ENCODE measurements around the gene ATPAF2. TPM values are rescaled to one million over a fixed set of nuclear protein-coding genes. Genes with fewer than 3 reads are reported as not detected.

The ATPAF2 gene
- total and polyA plus RNA-seq, 2 experiments from 2014 or later = 17.9 to 33.9 TPM

DNA sequence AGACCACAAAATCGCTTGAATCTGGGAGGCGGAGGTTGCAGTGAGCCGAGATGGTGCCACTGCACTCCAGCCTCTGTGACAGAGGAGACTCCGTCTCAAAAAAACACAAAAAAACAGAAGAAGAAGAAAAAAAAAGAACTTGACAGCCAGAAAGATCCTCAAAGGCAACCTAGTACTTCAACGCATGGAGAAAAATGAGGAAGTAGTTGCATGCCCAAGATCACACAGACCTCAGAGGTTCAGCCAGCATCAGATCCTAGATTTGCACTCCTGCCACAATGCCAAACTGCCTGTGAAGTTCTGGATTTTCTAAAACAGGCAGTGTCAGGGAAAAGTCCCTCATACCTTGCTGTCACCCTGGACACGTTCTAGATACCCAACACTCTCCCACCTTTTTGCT is 1.5 kb downstream of the ATPAF2 start:
- Histone ChIP-seq H3K4me1 (ENCODE audit: insufficient read depth) (peaks cover 9% of the 10 kb centered on the region), H2AFZ (no peak overlapping the region), H4K20me1 (ENCODE audit: insufficient read depth, poor library complexity, severe bottlenecking) (no peaks in the 10 kb centered on the region), H3K9me2 (replicated peaks; ENCODE audit: insufficient read depth) (no peaks in the 10 kb centered on the region), H3K27me3 (no peaks in the 10 kb centered on the region), H3K36me3 (replicated peaks; ENCODE audit: insufficient read depth, low read depth) (no peaks in the 10 kb centered on the region), H3K4me2 (peak overlapping the region; percentile 87), H3K79me2 (peaks cover 70% of the 10 kb centered on the region), H3K4me3 (no peak overlapping the region), H3K9me3 (ENCODE audit: low read depth) (no peaks in the 10 kb centered on the region), H3K27ac (no peak overlapping the region)
- no peak for DNase-seq (ENCODE audit: low spot score)
- TF ChIP-seq, protein P1, sequence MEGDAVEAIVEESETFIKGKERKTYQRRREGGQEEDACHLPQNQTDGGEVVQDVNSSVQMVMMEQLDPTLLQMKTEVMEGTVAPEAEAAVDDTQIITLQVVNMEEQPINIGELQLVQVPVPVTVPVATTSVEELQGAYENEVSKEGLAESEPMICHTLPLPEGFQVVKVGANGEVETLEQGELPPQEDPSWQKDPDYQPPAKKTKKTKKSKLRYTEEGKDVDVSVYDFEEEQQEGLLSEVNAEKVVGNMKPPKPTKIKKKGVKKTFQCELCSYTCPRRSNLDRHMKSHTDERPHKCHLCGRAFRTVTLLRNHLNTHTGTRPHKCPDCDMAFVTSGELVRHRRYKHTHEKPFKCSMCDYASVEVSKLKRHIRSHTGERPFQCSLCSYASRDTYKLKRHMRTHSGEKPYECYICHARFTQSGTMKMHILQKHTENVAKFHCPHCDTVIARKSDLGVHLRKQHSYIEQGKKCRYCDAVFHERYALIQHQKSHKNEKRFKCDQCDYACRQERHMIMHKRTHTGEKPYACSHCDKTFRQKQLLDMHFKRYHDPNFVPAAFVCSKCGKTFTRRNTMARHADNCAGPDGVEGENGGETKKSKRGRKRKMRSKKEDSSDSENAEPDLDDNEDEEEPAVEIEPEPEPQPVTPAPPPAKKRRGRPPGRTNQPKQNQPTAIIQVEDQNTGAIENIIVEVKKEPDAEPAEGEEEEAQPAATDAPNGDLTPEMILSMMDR (IDR thresholded peaks at IDR 0.05; ENCODE audit: poor library complexity) = no peak
- TF ChIP-seq EZH2phosphoT487 (IDR thresholded peaks at IDR 0.05; ENCODE audit: low read depth, severe bottlenecking, unreplicated experiment) = no peak
- TF ChIP-seq EZH2 (IDR thresholded peaks at IDR 0.05; ENCODE audit: borderline replicate concordance) = no peak
- 92% methylated on average over 6 of the region's 6 CpGs for WGBS (ENCODE audit: low lambda C conversion rate, missing lambda C conversion rate)

DNA sequence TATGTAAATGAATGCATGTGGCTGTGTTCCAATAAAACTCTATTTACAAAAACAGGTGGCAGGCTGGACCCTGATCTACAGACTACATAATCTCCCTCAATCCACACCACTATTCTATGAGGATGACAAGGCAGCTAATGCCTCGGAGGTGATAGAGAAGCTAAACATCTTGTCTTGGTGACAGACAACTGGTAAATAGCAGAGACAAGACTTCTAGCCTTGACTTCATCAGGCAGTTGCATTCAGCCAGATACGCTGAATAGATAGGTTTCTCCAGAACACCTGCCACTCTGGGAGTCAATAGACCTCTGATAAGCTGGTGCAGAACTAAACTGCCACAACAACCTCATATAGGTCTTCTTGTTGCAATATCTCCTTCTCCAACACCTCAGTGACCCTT is 3.3 kb downstream of the ATPAF2 start:
- H3K9me2 ChIP-seq (replicated peaks; ENCODE audit: insufficient read depth) = no peaks in the 10 kb centered on the region
- no peaks in the 10 kb centered on the region for H4K20me1 ChIP-seq (ENCODE audit: insufficient read depth, poor library complexity, severe bottlenecking)
- TF ChIP-seq, protein P1 (IDR thresholded peaks at IDR 0.05; ENCODE audit: poor library complexity) = no peak
- TF ChIP-seq EZH2phosphoT487 (IDR thresholded peaks at IDR 0.05; ENCODE audit: low read depth, severe bottlenecking, unreplicated experiment) (no peak), EZH2 (IDR thresholded peaks at IDR 0.05; ENCODE audit: borderline replicate concordance) (no peak)
- H3K9me3 ChIP-seq (ENCODE audit: low read depth) = no peaks in the 10 kb centered on the region
- H3K4me2 ChIP-seq = no peak overlapping the region
- WGBS (ENCODE audit: low lambda C conversion rate, missing lambda C conversion rate) = 58% methylated on average over 2 of the region's 2 CpGs
- H2AFZ ChIP-seq = no peak overlapping the region
- peaks cover 55% of the 10 kb centered on the region for H3K79me2 ChIP-seq
- no peak for DNase-seq (ENCODE audit: low spot score)
- peaks cover 6% of the 10 kb centered on the region for H3K4me1 ChIP-seq (ENCODE audit: insufficient read depth)
- no peak overlapping the region for H3K4me3 ChIP-seq
- no peaks in the 10 kb centered on the region for H3K36me3 ChIP-seq (replicated peaks; ENCODE audit: insufficient read depth, low read depth)
- H3K27me3 ChIP-seq = no peaks in the 10 kb centered on the region
- H3K27ac ChIP-seq = no peak overlapping the region

DNA sequence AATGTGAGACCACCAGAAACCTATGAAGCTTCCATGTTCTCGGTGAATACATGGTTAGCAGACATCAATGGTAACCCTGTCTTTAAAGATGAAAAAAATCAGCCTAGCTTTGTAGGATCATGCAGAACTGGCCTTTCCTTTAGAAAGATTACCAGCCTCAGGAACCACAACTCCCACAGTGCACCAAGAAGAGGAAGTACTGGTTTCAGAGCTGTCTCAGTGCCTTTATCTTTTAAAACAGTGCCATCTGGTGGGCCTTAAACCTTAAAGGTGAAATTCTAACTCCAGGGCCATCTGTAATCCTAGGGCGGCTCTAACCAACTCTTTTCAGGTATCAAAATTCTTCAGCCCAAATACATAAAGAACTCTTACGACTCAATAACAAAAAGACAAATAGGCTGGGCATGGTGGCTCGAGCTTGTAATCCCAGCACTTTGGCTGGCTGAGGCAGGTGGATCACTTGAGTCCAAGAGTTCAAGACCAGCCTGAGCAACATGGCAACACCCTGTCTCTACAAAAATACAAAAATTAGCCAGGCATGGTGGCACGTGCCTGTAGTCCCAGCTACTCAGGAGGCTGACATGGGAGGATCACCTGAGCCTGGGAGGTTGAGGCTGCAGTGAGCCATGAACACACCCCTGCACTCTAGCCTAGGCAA is 5.4 kb downstream of the ATPAF2 start:
- no peak overlapping the region for H3K27ac ChIP-seq
- 36% methylated on average over 5 of the region's 5 CpGs for WGBS (ENCODE audit: low lambda C conversion rate, missing lambda C conversion rate)
- TF ChIP-seq EZH2phosphoT487 (IDR thresholded peaks at IDR 0.05; ENCODE audit: low read depth, severe bottlenecking, unreplicated experiment) = no peak
- TF ChIP-seq, protein P1 (IDR thresholded peaks at IDR 0.05; ENCODE audit: poor library complexity) = peak; percentile 81
- H4K20me1 ChIP-seq (ENCODE audit: insufficient read depth, poor library complexity, severe bottlenecking) = no peaks in the 10 kb centered on the region
- no peaks in the 10 kb centered on the region for H3K4me1 ChIP-seq (ENCODE audit: insufficient read depth)
- peaks cover 43% of the 10 kb centered on the region for H3K79me2 ChIP-seq
- no peaks in the 10 kb centered on the region for H3K27me3 ChIP-seq
- H3K36me3 ChIP-seq (replicated peaks; ENCODE audit: insufficient read depth, low read depth) = no peaks in the 10 kb centered on the region
- no peaks in the 10 kb centered on the region for H3K9me2 ChIP-seq (replicated peaks; ENCODE audit: insufficient read depth)
- no peaks in the 10 kb centered on the region for H3K9me3 ChIP-seq (ENCODE audit: low read depth)
- H3K4me3 ChIP-seq = no peak overlapping the region
- no peak overlapping the region for H2AFZ ChIP-seq
- peak; percentile 87 for DNase-seq (ENCODE audit: low spot score)
- no peak overlapping the region for H3K4me2 ChIP-seq
